ENCODE results near the gene NAAA.

GRCh38 chr4:75939890-75940691 lies 722 bp downstream of the NAAA start:
- TF ChIP-seq CTCF (IDR thresholded peaks at IDR 0.05) (no peak), POLR2A (IDR thresholded peaks at IDR 0.05) (no peak)

Data from right lobe of liver (tissue), 4 donors.